Measurements from ENCODE around the gene MVP.
"Not testable (repeated sequence)": the region's sequence is repeated elsewhere in the genome, so short reads cannot be mapped to it uniquely, and the experiment has no call there.

MVP gene

GRCh38 chr16:29864205-29864604 is 43.9 kb downstream of the MVP start:
- no peak overlapping the region for H3K27ac ChIP-seq (ENCODE audit: low read depth, low read length)
- H3K27me3 ChIP-seq (ENCODE audit: insufficient read depth, low read length): no peaks in the 10 kb centered on the region
- H3K4me3 ChIP-seq (ENCODE audit: low read length): no peak overlapping the region
- H3K9ac ChIP-seq (ENCODE audit: low read depth, low read length): no peak overlapping the region
- H3K9me3 ChIP-seq (ENCODE audit: insufficient read depth, low read depth, low read length): no peaks in the 10 kb centered on the region
- WGBS: 92% methylated on average over 9 of the region's 9 CpGs
- H3K36me3 ChIP-seq (ENCODE audit: insufficient read depth, low read length): peaks cover 14% of the 10 kb centered on the region
- H3K4me1 ChIP-seq (ENCODE audit: insufficient read depth, low read length): no peaks in the 10 kb centered on the region

- no peaks in the 10 kb centered on the region for H3K4me1 ChIP-seq (ENCODE audit: insufficient read depth, low read length)
- H3K36me3 ChIP-seq (ENCODE audit: insufficient read depth, low read length): 0 out of 2 replicates have a peak, but pooled peaks cover 8% of the 10 kb centered on the region
- H3K27ac ChIP-seq (ENCODE audit: low read depth, low read length): no peak overlapping the region
- H3K9me3 ChIP-seq (ENCODE audit: insufficient read depth, low read depth, low read length): no peaks in the 10 kb centered on the region
- 89% methylated on average over 8 of the region's 8 CpGs for WGBS
- H3K4me3 ChIP-seq (ENCODE audit: low read length): no peak overlapping the region
- H3K27me3 ChIP-seq (ENCODE audit: insufficient read depth, low read length): no peaks in the 10 kb centered on the region
- H3K9ac ChIP-seq (ENCODE audit: low read depth, low read length): no peak overlapping the region
Measured at GRCh38 chr16:29868396-29869009, 48.2 kb downstream of the MVP start.

- not testable (repeated sequence) for H3K36me3 ChIP-seq (ENCODE audit: insufficient read depth, low read length); H3K27me3 ChIP-seq (ENCODE audit: insufficient read depth, low read length); H3K9ac ChIP-seq (ENCODE audit: low read depth, low read length); H3K9me3 ChIP-seq (ENCODE audit: insufficient read depth, low read depth, low read length); H3K4me1 ChIP-seq (ENCODE audit: insufficient read depth, low read length); H3K4me3 ChIP-seq (ENCODE audit: low read length); H3K27ac ChIP-seq (ENCODE audit: low read depth, low read length)
- 91% methylated on average over 8 of the region's 8 CpGs for WGBS
Measured at GRCh38 chr16:29869067-29869466, 48.8 kb downstream of the MVP start.

- Histone ChIP-seq H3K9me3 (ENCODE audit: insufficient read depth, low read depth, low read length) (no peaks in the 10 kb centered on the region), H3K9ac (ENCODE audit: low read depth, low read length) (no peak overlapping the region), H3K27me3 (ENCODE audit: insufficient read depth, low read length) (peaks cover 7% of the 10 kb centered on the region), H3K4me1 (ENCODE audit: insufficient read depth, low read length) (no peaks in the 10 kb centered on the region), H3K4me3 (ENCODE audit: low read length) (no peak overlapping the region), H3K27ac (ENCODE audit: low read depth, low read length) (no peak overlapping the region), H3K36me3 (ENCODE audit: insufficient read depth, low read length) (0 out of 2 replicates have a peak, but pooled peaks cover 8% of the 10 kb centered on the region)
- 95% methylated on average over 16 of the region's 16 CpGs for WGBS
Measured at GRCh38 chr16:29871822-29872546, 51.7 kb downstream of the MVP start.

GRCh38 chr16:29873319-29873718 is 53.1 kb downstream of the MVP start:
- H3K36me3 ChIP-seq (ENCODE audit: insufficient read depth, low read length): 0 out of 2 replicates have a peak, but pooled peaks cover 8% of the 10 kb centered on the region
- WGBS: 95% methylated on average over 26 of the region's 26 CpGs
- H3K9me3 ChIP-seq (ENCODE audit: insufficient read depth, low read depth, low read length): no peaks in the 10 kb centered on the region

GRCh38 chr16:29875206-29875605 is 54.9 kb downstream of the MVP start:
- no peak overlapping the region for H3K9ac ChIP-seq (ENCODE audit: low read depth, low read length)
- H3K4me1 ChIP-seq (ENCODE audit: insufficient read depth, low read length): peaks cover 4% of the 10 kb centered on the region; the same call in 1 of the 2 replicates
- peaks cover 14% of the 10 kb centered on the region for H3K36me3 ChIP-seq (ENCODE audit: insufficient read depth, low read length)
- no peak overlapping the region for H3K27ac ChIP-seq (ENCODE audit: low read depth, low read length)
- no peaks in the 10 kb centered on the region for H3K9me3 ChIP-seq (ENCODE audit: insufficient read depth, low read depth, low read length)
- WGBS: 95% methylated on average over 6 of the region's 6 CpGs
- H3K4me3 ChIP-seq (ENCODE audit: low read length): no peak overlapping the region
- H3K27me3 ChIP-seq (ENCODE audit: insufficient read depth, low read length): peaks cover 9% of the 10 kb centered on the region

More at GRCh38 chr16:29873319-29873718, 53.1 kb downstream of the MVP start:
- peaks cover 4% of the 10 kb centered on the region; the same call in 1 of the 2 replicates for H3K4me1 ChIP-seq (ENCODE audit: insufficient read depth, low read length)
- no peak overlapping the region for H3K4me3 ChIP-seq (ENCODE audit: low read length)
- no peak overlapping the region for H3K9ac ChIP-seq (ENCODE audit: low read depth, low read length)
- H3K27ac ChIP-seq (ENCODE audit: low read depth, low read length): no peak overlapping the region
- H3K27me3 ChIP-seq (ENCODE audit: insufficient read depth, low read length): peaks cover 9% of the 10 kb centered on the region

GRCh38 chr16:29876217-29876593 is 55.9 kb downstream of the MVP start:
- WGBS: 66% methylated on average over 18 of the region's 18 CpGs
- H3K4me3 ChIP-seq (ENCODE audit: low read length): peak overlapping the region; percentile 57
- H3K9ac ChIP-seq (ENCODE audit: low read depth, low read length): no peak overlapping the region
- H3K36me3 ChIP-seq (ENCODE audit: insufficient read depth, low read length): peaks cover 14% of the 10 kb centered on the region
- peaks cover 9% of the 10 kb centered on the region for H3K27me3 ChIP-seq (ENCODE audit: insufficient read depth, low read length)
- no peaks in the 10 kb centered on the region for H3K9me3 ChIP-seq (ENCODE audit: insufficient read depth, low read depth, low read length)
- no peak overlapping the region for H3K27ac ChIP-seq (ENCODE audit: low read depth, low read length)
- peaks cover 4% of the 10 kb centered on the region; the same call in 1 of the 2 replicates for H3K4me1 ChIP-seq (ENCODE audit: insufficient read depth, low read length)

- Histone ChIP-seq H3K9me3 (ENCODE audit: insufficient read depth, low read depth, low read length) (no peaks in the 10 kb centered on the region), H3K9ac (ENCODE audit: low read depth, low read length) (peak overlapping the region; percentile 46; the same call in 1 of the 2 replicates), H3K4me1 (ENCODE audit: insufficient read depth, low read length) (peaks cover 4% of the 10 kb centered on the region; the same call in 1 of the 2 replicates), H3K4me3 (ENCODE audit: low read length) (peak overlapping the region; percentile 57), H3K27ac (ENCODE audit: low read depth, low read length) (no peak overlapping the region), H3K36me3 (ENCODE audit: insufficient read depth, low read length) (peaks cover 11% of the 10 kb centered on the region), H3K27me3 (ENCODE audit: insufficient read depth, low read length) (peaks cover 9% of the 10 kb centered on the region)
- WGBS: 48% methylated on average over 45 of the region's 45 CpGs
Measured at GRCh38 chr16:29876594-29877249, 56.5 kb downstream of the MVP start.

- WGBS: 46% methylated on average over 28 of the region's 28 CpGs
- Histone ChIP-seq H3K9me3 (ENCODE audit: insufficient read depth, low read depth, low read length) (no peaks in the 10 kb centered on the region), H3K36me3 (ENCODE audit: insufficient read depth, low read length) (peaks cover 5% of the 10 kb centered on the region), H3K4me3 (ENCODE audit: low read length) (peak overlapping the region; percentile 57), H3K27me3 (ENCODE audit: insufficient read depth, low read length) (peaks cover 9% of the 10 kb centered on the region), H3K9ac (ENCODE audit: low read depth, low read length) (peak overlapping the region; percentile 46; the same call in 1 of the 2 replicates), H3K4me1 (ENCODE audit: insufficient read depth, low read length) (peaks cover 4% of the 10 kb centered on the region; the same call in 1 of the 2 replicates), H3K27ac (ENCODE audit: low read depth, low read length) (no peak overlapping the region)
Measured at GRCh38 chr16:29877266-29877961, 57.2 kb downstream of the MVP start.

GRCh38 chr16:29878172-29878571 is 57.9 kb downstream of the MVP start:
- H3K9ac ChIP-seq (ENCODE audit: low read depth, low read length): no peak overlapping the region
- H3K36me3 ChIP-seq (ENCODE audit: insufficient read depth, low read length): peaks cover 8% of the 10 kb centered on the region
- H3K27me3 ChIP-seq (ENCODE audit: insufficient read depth, low read length): peaks cover 9% of the 10 kb centered on the region
- 95% methylated on average over 14 of the region's 14 CpGs for WGBS
- H3K4me1 ChIP-seq (ENCODE audit: insufficient read depth, low read length): peaks cover 4% of the 10 kb centered on the region; the same call in 1 of the 2 replicates
- H3K4me3 ChIP-seq (ENCODE audit: low read length): no peak overlapping the region
- H3K27ac ChIP-seq (ENCODE audit: low read depth, low read length): no peak overlapping the region
- H3K9me3 ChIP-seq (ENCODE audit: insufficient read depth, low read depth, low read length): no peaks in the 10 kb centered on the region

Measured in HUES64 (cell line).